ENCODE measurements around the gene CTNNA2. TPM values are rescaled to one million over a fixed set of nuclear protein-coding genes. Genes with fewer than 3 reads are reported as not detected.

CTNNA2 gene
- total and polyA plus RNA-seq, 12 donors = 0.09 to 0.57 (median 0.15) TPM; not detected in 9

GRCh38 chr2:80012061-80012460 is 499.2 kb downstream of the CTNNA2 start:
- Histone ChIP-seq H3K4me3 (no peak overlapping the region), H3K27me3 (peaks cover 0 to 11% (median 0%) of the 10 kb centered on the region in 7 donors), H3K36me3 (no peaks in the 10 kb centered on the region), H3K4me1 (no peaks in the 10 kb centered on the region), H3K27ac (no peak overlapping the region), H3K9me3 (no peaks in the 10 kb centered on the region)
- WGBS, 2 donors = 59 to 72% methylated on average over 3 of the region's 3 CpGs
- intact Hi-C loops (cut with DNase I) = no loop called here
- DNase-seq (no peak), ATAC-seq (no peak)
- TF ChIP-seq CTCF (IDR thresholded peaks at IDR 0.05) = no peak

DNA sequence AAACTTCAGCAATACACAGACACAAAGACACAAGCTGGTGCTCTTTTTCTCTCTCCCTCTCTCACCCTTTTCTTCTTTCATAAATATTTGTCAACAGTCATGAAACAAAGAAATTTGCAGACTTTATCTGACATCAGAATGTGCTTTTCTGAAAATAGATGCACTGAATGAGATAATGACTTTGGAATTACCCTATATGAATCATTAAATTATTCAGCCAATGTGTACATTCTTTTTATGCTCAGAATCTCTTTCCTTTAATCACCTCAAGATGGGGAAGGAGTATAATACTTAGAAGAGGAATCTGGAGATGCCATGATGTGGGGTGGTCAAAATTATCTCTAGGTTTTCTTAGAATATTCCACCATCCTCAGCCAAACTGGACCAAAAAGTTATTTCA is 501.8 kb downstream of the CTNNA2 start:
- H3K27me3 ChIP-seq = peaks cover 0 to 4% (median 0%) of the 10 kb centered on the region in 7 donors
- H3K4me1 ChIP-seq = no peaks in the 10 kb centered on the region
- no peak overlapping the region for H3K4me3 ChIP-seq
- no peaks in the 10 kb centered on the region for H3K36me3 ChIP-seq
- intact Hi-C loops (cut with DNase I) = no loop called here
- ATAC-seq = no peak
- no peak for DNase-seq
- no peak for TF ChIP-seq CTCF (IDR thresholded peaks at IDR 0.05)
- H3K27ac ChIP-seq = no peak overlapping the region
- H3K9me3 ChIP-seq = no peaks in the 10 kb centered on the region

- intact Hi-C loops (cut with DNase I) = no loop called here
- DNase-seq (no peak), ATAC-seq (no peak)
- 78 to 85% methylated on average over 5 of the region's 5 CpGs for WGBS, 2 donors
- no peak for TF ChIP-seq CTCF (IDR thresholded peaks at IDR 0.05)
- Histone ChIP-seq H3K4me3 (no peak overlapping the region), H3K9me3 (no peaks in the 10 kb centered on the region), H3K27ac (no peak overlapping the region), H3K27me3 (peaks cover 0 to 4% (median 0%) of the 10 kb centered on the region in 7 donors), H3K36me3 (no peaks in the 10 kb centered on the region), H3K4me1 (no peaks in the 10 kb centered on the region)
Observed at GRCh38 chr2:80016171-80016570, 503.3 kb downstream of the CTNNA2 start.

- intact Hi-C loops (cut with DNase I) = no loop called here
- no peak overlapping the region for H3K4me3 ChIP-seq
- peaks cover 0 to 4% (median 0%) of the 10 kb centered on the region in 7 donors for H3K27me3 ChIP-seq
- DNase-seq = no peak
- no peak for TF ChIP-seq CTCF (IDR thresholded peaks at IDR 0.05)
- H3K27ac ChIP-seq = no peak overlapping the region
- no peaks in the 10 kb centered on the region for H3K4me1 ChIP-seq
- WGBS, 2 donors = 67 to 71% methylated on average over 6 of the region's 6 CpGs
- H3K36me3 ChIP-seq = no peaks in the 10 kb centered on the region
- ATAC-seq = no peak
- H3K9me3 ChIP-seq = no peaks in the 10 kb centered on the region
Observed at GRCh38 chr2:80019571-80020460, 507.0 kb downstream of the CTNNA2 start.

All from heart right ventricle (tissue), 16 donors.